HuH-7.5 (cell line): ENCODE data around the gene ARID4A.
"Not testable (repeated sequence)": the region's sequence is repeated elsewhere in the genome, so short reads cannot be mapped to it uniquely, and the experiment has no call there.

ENCODE experiments used
- DNase-seq: peaks from one replicate; pipeline ENCODE4 v3.0.0; 2011; ENCODE audit warnings: low spot score

Gene ARID4A

DNA sequence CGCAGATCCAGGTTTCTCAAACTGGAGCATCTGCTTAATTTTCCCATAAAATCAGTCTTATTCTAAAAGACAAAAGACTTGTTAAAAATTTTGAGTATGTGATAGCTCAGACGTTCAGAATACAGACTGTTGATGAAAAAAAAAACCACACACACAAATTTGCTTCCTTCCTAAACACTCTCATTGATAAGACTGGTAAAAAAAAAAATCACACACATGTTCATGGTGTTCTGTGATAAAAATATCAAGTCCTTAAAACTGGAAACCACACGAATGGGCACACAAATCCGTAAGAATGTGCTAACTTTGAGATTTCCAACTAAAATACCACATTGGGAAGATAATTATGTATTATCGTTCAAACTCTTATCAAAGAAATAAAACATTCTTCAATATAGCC lies 6.7 kb upstream of the ARID4A start:
- DNase-seq, result no peak

DNA sequence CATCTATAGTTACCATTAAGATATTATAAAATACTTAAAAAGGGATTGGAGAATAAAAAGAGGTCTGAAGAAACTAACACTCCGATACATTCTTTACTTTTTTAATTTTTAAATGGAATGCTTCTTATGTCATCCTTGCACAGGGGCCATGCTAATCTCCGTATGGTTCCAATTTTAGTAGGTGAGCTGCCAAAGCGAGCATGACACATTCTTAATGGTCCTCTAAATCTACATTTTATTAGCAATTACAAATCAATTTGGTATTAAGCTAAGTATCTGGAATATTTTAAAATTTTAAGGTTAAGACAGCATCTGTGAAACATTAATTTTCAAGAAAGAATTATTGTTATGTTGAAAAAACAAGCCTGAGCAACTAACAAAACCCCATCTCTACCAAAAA lies 6.2 kb upstream of the ARID4A start:
- DNase-seq, result no peak

DNA sequence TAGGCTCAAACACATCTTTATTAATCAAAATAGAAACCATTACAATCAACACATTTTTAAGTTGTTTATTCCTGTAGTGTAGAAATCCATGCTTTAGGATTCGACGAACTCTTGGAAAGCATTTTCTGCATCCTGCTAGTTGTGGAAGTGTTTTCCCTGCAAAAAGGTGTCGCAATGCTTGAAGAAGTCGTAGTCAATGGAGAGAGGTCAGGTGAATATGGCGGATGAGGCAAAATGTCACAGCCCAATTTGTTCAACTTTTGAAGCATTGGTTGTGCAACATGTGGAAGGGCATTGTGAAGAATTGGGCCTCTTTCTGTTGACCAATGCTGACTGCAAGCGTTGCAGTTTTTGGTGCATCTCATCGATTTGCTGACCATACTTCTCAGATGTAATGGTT lies 4.2 kb upstream of the ARID4A start:
- no peak for DNase-seq

DNA sequence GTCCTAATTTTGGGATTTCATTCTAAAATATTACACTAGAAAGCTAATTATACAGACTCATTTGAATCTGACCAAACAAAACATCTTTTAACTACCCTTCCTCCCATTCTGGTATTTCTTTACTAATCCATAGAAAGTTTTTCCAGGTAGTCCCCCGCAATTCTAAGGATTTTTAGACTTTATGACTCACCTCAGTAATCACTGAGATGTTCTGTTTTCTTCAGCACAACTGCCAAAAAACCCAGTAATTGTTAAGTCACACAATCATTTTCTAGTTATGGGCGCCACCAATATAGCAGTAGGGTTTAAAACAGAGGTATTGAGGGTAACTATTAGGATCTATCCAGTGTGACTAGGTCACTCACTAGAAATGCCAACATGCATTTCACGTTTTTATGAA lies 1.6 kb upstream of the ARID4A start:
- no peak for DNase-seq

DNA sequence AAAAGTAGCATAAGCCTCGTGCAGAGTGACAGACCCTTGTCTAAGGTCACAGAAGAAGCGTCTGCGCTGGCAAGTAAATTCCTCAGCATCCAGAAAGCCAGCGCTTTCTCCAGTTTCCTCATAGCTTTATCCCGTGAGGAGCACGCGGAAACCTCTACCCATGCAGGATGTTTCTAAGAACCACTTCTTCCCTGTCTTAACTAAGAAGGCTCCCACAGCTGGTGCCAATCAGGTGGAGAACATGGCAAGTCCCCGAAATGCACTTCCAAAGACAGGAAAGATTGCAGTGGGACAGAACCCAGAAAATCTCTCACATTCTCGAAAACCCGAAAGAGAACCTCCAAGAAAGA lies 968 bp upstream of the ARID4A start:
- DNase-seq, result no peak

DNA sequence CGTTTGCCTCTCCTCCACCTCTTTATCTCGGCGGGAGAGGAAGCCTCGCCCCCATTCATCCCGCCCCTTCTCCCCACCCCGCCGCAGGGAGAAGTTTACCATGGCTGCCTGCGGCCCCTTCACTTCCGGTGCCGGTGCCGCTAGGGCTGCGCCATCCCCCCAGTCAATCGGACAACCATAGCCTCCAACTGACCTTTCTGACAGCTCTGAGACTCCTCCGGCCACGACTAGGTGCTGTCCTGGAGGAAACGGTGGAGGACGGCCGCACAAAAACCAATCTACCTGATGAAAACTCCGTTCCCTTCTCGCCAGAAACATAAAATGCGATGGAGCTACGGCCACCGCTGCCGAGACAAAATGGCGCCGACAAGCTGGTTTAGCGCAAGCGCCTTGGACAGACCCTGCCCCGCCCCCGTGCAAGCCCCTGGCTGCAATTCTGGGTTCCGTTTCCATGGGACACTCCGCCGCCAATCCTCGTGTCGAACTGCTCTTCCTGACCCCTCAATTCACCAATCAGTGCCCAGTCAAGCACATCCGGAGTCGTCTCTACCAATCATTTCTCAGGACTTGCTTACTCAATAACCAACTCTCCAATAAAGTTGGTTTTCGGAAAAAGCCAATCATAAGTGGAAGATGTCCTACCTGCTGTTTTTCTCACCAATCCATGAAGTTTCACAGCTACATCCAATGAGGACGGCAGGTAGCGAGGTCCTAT lies 436 bp upstream of the ARID4A start:
- DNase-seq, result peak; percentile 97

DNA sequence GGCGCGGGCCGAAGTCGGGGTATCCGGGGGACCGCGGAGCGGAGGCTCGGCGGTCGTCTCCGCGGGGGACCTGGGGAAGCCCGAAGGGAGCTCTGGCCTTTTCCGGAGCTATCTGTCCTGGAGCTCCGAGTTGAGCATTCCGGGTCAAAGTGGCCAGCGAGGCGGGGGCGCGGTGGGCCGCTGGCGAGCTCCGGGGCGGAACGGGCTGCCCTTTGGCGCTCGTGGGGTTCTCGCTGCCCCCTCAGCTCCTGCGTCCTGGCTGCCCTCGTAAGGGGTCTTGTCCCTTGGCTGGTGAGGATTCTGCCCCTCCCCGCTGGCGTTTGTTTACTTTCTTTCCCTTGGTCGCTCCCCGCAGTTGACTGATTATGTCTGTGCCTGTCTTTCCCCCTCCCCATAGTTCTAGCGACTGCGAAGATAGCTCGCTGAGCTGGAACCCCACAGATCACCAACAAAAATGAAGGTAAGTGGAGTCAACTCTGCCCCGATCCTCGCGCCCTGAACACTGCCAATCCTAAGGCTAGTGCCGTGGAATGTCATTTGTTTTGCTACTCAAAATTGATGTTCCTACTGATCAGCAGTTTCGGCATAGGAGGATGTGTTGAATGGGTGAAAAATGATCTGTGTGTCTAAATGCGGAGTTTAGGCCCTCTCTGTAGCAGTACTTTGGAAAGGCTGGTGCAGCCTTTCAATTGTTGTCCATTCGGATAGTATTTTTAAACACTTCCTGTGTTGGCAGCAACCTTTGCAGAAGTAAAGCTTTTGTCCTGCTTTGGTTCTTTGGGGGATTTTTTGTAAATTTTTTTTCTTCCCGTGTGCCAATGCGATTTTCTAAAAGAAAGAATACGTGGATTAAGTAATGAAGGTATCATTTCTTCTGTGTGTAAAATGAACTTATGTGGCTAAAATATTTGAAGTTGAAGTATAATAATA lies 1.3 kb downstream of the ARID4A start:
- no peak for DNase-seq

DNA sequence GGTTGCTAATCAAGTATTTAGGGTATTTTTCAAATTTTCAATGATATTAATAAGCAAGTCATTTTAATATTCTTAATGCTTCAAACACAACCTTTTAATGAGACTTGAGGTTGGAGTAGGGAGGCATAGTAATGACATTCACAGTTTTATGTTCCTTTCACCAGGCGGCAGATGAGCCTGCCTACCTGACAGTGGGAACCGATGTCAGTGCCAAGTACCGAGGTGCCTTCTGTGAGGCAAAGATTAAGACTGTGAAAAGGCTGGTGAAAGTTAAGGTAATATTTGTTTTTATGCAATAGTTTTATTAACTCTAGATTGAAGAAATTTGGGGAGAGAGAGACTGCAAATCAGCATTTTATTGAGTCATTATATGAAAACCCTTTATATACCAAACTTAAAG lies 3.1 kb downstream of the ARID4A start:
- DNase-seq, result no peak

DNA sequence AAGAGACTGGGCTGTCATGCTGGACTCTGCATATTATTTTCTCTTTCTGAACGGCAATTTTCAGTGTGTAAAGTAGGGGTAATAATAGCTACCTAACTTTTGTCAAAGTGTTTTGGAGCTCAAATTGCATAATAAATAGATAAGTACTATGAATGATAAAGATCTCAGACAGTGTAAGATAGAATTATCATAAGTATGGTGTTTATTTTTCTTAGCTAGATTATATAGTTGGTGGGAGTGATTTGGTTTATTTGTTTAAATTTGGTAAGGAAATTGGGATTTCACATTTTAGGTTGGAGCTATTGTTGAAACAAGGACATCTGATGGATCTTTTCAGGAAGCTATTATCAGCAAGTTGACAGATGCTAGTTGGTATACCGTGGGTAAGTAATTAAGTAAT lies 7.4 kb downstream of the ARID4A start:
- no peak for DNase-seq

DNA sequence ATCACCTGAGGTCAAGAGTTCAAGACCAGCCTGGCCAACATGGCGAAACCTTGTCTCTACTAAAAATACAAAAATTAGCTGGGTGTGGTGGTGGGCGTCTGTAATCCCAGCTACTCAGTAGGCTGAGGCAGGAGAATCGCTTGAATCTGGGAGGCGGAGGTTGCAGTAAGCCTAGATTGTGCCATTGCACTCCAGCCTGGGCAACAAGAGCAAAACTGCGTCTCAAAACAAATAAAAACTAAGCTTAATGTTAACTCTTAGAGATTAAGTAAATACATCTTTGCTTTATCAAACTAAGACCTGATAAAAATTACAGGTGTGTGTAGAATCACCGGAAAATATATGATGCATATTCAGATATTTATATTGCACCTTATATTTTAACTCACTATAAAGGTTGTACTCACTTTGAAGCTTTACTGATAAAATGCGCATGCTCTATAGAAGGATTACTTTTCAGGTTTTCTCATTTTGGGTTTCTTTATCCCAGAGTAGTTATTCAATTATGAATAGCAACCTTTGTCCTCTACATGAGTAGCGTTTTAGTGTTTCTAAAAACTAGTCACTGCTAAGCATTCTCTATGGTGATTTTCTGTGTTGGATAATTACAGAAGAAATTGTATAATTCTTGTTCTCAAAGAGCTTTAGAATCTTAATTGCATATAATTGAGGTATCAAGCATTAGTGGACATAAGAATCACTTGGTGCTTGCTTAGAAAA lies 9.4 kb downstream of the ARID4A start:
- no peak for DNase-seq

DNA sequence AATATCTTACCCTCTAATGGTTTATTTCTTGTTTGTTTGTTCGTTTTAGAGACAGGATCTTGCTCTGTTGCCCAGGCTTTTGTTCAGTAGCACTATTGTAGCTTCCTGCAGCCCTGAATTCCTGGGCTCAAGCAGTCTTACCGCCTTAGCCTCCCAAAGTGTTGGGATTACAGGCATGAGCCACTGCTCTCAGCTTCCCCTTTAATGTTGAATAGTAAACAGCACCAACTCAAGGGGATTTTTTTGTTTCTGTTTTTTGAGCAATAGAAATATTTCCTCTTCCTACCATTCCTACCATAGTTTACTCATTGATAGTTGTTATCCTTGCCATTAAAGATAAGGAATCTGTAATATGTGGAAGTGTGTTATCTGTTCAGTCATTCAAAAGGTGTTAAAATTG lies 10.7 kb downstream of the ARID4A start:
- no peak for DNase-seq

DNA sequence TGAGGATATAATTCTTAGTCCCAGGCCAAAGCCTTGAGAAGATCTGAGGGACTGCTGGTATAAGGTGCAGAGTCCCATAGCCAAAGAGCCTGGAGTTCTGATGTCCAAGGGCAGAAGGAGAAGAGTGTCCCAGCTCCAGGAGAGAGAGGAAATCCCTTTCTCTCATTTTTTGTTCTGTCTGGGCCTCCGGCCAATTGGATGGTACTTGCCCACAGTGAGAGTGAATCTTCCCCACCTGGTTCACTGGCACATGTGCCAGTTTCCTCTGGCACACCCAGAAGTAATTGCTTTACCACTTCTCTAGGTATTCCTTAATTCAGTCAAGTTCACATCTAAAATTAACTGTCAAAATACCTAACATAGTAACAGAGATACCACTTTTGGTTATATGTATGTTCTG lies 15.3 kb downstream of the ARID4A start:
- no peak for DNase-seq

DNA sequence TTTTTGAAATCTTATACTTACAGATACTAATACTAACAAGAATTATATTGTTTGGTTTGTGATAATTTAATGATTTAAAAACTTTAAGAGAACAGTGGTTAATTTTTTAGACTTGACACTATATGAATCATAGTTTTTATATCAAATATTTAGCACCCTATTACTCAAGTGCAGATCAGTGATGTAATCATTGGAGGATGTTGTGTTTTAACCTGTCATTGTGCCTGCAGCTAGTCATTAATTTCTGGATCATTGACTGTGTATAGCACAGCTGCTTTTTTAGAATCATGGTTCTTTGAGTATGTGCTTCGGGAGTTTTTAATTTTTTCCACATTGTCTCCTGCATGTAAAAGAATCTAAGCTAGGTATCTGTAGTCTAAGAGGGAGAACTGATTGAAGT lies 17.3 kb downstream of the ARID4A start:
- DNase-seq, result no peak

DNA sequence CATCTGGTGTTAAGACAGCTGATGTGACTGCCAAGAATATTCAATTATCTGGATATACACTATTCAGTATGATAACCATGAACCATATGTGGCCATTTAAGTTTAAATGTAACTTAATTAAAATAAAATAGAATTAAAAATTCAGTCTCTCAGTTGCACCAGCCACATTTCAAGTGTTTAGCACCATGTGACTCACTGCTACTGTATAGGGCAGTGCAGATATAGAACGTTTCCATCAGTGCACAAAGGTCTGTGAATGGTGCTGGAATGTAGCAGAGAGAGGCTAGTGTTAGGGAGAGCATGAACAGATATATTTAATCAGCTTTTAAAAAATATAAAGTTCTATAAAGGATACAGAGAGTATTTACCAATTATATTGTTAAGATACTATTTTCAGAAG lies 28.7 kb downstream of the ARID4A start:
- no peak for DNase-seq

DNA sequence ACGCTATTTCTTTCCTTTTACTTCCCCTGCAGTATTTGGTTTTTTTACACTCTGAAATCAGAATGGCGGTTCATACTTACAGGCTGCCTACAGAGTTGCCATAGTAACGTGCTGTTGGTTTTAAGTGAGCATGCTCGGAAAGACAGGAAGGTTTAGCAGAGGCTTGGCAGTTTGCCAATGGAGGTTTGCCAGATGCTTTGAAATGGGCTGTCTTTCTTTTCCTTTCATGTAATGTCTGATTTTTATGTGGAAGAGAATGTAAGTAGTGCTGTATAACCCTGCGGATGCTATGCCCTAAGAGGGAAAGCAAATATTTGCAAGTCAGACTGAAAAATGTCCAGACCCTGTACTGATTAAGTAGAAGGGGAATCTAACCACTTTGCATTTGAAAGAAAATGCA lies 32.8 kb downstream of the ARID4A start:
- no peak for DNase-seq

DNA sequence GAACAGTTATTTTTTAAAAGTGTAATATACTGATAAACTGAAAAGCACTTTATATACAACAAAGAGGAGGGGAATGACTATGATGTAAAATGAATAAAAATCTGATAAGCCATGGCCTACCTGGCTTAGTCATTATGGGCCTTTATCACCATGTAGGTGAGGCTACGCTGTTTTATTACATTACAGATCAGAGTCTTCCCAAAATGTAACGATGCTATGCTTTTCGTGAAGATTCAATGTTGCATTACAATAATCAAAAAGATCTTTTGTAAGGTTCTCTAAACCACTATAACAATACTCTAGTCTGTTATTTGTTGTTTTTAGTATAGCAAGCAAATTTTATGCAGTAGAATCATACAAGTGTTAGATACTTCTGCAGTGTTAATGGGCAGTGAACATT lies 34.2 kb downstream of the ARID4A start:
- DNase-seq, result no peak

DNA sequence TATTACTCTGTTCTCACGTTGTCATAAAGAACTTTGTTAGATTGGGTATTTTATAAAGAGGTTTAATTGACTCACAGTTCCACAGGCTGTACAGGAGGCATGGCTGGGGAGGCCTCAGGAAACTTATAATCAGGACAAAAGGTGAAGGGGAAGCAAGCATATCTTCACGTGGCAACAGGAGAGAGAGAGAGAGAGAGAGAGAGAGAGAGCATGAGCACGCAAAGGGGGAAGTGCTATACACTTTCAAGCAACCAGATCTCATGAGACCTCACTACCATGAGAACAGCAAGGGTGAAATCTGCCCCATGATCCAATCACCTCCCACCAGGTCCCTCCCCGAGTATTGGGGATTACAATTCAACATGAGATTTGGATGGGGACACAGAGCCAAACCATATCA lies 41.3 kb downstream of the ARID4A start:
- DNase-seq, result not testable (repeated sequence)

DNA sequence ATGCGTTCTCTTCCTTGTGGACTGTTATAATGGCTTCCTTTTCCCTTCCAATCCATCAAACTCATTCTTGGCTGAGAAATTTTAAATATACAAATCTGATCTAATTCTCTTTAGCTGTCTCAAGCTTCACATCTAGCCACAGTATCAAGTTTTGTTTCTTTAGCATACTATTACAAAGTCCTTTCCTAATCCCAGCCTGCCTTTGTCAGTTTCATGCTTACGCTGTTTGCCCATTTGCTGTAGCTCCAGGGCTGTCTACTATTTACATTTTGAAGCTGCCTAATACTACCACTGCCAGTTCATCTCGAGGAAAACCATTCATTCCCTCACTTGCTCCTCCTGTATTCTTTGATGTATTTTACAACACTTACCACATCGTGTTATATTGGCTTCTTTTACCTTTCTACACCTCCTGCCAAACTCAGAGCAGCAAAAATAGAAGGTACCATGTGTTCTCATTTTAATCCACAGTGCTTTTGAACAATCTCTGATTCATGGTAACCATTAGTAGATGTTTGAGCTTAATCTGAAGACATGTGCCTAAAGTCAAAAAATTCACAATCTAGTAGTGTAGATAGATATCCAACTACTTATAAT lies 42.9 kb downstream of the ARID4A start:
- DNase-seq, result no peak

DNA sequence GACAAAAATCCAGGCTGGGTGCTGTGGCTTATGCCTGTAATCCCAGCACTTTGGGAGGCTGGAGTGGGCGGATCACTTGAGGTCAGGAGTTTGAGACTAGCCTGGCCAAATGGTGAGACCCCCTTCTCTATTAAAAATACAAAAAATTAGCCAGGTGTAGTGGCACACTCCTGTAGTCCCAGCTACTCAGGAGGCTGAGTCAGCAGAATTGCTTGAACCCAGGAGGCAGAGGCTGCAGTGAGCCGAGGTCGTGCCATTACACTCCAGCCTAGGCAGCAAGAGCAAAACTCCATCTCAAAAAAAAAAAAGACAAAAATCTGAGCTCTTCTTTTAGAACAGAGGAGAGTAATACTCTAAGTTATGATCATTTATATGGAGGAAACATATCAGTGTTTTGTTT lies 45.2 kb downstream of the ARID4A start:
- not testable (repeated sequence) for DNase-seq

DNA sequence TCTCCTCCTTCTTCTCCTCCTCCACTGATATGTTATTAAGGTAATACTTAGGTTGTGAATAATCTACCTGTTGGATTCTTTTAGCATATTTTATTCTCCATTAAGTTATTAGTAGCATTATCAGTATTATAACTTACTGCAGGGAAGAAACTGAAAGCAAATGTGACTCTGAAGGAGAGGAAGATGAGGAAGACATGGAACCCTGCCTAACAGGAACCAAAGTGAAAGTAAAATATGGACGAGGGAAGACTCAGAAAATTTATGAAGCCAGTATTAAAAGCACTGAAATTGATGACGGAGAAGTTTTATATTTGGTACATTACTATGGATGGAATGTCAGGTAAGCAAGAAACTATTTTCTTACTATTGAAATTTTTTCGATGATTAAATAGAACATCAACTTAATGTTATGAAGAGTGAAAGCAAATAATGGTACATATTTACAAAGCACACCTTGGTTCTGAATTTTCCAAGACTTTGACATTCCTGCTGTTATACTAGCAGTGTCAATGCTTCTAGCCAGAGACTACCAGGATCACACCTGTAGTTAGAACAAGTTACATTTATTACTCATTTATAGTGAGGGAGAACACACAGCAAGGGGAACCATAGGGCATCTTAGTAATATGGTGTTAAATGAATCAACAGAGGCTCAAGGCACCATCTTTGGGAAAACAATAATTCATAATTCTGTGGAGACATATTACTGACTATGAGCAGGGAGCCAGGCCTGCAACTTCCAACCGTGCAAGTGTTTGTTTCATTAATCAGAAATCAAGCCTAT lies 55.4 kb downstream of the ARID4A start:
- no peak for DNase-seq

DNA sequence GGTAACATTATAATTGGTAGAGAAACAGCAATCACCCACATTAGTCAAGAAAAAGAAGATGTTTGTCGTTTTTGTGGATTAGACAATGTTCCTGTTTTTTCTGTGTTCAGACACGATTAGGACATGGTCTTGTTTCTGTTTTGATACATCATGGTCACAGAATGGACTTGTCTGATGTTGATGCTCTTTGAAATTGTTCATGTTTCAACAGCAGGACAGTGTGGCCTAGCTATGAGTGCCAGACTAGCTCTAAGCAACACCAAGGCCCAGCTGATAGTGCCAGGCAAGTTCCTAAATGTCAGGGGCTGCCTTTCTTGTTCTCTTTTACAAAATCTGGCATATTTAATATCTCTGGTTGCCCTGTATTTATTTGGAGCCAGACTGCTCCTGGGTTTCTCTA lies 56.5 kb downstream of the ARID4A start:
- DNase-seq, result no peak

DNA sequence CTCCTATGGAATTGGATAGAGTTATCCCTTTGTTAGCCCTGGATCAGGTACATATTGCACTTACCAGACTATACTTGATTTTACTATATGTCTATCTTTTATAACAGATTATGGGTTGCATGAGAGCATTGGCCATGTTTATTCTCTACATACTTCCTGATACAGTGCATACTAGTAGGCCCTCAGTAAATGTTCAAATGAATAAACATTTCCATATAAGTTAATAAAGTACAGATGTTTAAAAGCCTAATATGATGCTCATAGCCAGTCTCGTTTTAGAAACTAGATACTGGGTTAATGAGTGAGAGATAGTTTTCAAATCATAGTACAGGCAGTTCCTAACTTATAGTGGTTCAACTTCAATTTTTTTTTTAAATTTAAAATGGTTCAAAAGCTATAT lies 57.9 kb downstream of the ARID4A start:
- DNase-seq, result no peak
